Measurements from ENCODE around the gene CLCC1.
"Not testable (repeated sequence)": the region's sequence is repeated elsewhere in the genome, so short reads cannot be mapped to it uniquely, and the experiment has no call there.

The CLCC1 gene

GRCh38 chr1:108963052-108963686 is at the start of gene CLCC1:
TSS of gene CLCC1 (minus strand) at chr1:108963484. CDS start at chr1:108950437, 13,047 bp downstream.
- DNase-seq: peak; percentile 86 to 90

GRCh38 chr1:109011335-109011734 is 48.1 kb upstream of the CLCC1 start:
- DNase-seq: no peak

- not testable (repeated sequence) for DNase-seq
These were observed 33.3 kb upstream of the CLCC1 start for GRCh38 chr1:108996622-108997021.

GRCh38 chr1:108983114-108983513 is 19.8 kb upstream of the CLCC1 start:
- DNase-seq: no peak

- DNase-seq: no peak
These were observed 13.4 kb upstream of the CLCC1 start for GRCh38 chr1:108976658-108977057.

- DNase-seq: peak in 1 of 2 donors; percentile 77
These were observed 9.7 kb upstream of the CLCC1 start for GRCh38 chr1:108972951-108973350.

GRCh38 chr1:108969346-108969745 is 6.1 kb upstream of the CLCC1 start:
- DNase-seq: no peak

GRCh38 chr1:108962681-108963051 is 618 bp downstream of the CLCC1 start:
- DNase-seq: no peak

- no peak for DNase-seq
These were observed 1.4 kb downstream of the CLCC1 start for GRCh38 chr1:108961752-108962486.

- no peak for DNase-seq
These were observed 2.1 kb downstream of the CLCC1 start for GRCh38 chr1:108961198-108961597.

- no peak for DNase-seq
These were observed 2.6 kb downstream of the CLCC1 start for GRCh38 chr1:108960719-108961118.

GRCh38 chr1:108957888-108958287 is 5.4 kb downstream of the CLCC1 start:
- DNase-seq: no peak

GRCh38 chr1:108955881-108956280 is 7.4 kb downstream of the CLCC1 start:
- no peak for DNase-seq

GRCh38 chr1:108955111-108955510 is 8.2 kb downstream of the CLCC1 start:
- DNase-seq: no peak

GRCh38 chr1:108953452-108953851 is 9.8 kb downstream of the CLCC1 start:
- DNase-seq: no peak

GRCh38 chr1:108951242-108951641 is 12.0 kb downstream of the CLCC1 start:
- DNase-seq: no peak

- DNase-seq: no peak
These were observed 14.2 kb downstream of the CLCC1 start for GRCh38 chr1:108949044-108949443.

- DNase-seq: no peak
These were observed 15.3 kb downstream of the CLCC1 start for GRCh38 chr1:108947871-108948525.

GRCh38 chr1:108936170-108936569 is 27.1 kb downstream of the CLCC1 start:
- DNase-seq: no peak

GRCh38 chr1:108933944-108934343 is 29.3 kb downstream of the CLCC1 start:
- DNase-seq: no peak

- not testable (repeated sequence) for DNase-seq
These were observed 35.7 kb downstream of the CLCC1 start for GRCh38 chr1:108927565-108927964.

- DNase-seq: no peak
These were observed 37.4 kb downstream of the CLCC1 start for GRCh38 chr1:108925920-108926319.

GRCh38 chr1:108916788-108917187 is 46.5 kb downstream of the CLCC1 start:
- DNase-seq: no peak

Measured in hippocampal formation (tissue), 2 donors.